Measurements from ENCODE around the gene ZBTB20. TPM values are rescaled to one million over a fixed set of nuclear protein-coding genes. Genes with fewer than 3 reads are reported as not detected.

The ZBTB20 gene
- total RNA-seq, 1 experiment from 2014 or later, result 3.7 TPM

DNA sequence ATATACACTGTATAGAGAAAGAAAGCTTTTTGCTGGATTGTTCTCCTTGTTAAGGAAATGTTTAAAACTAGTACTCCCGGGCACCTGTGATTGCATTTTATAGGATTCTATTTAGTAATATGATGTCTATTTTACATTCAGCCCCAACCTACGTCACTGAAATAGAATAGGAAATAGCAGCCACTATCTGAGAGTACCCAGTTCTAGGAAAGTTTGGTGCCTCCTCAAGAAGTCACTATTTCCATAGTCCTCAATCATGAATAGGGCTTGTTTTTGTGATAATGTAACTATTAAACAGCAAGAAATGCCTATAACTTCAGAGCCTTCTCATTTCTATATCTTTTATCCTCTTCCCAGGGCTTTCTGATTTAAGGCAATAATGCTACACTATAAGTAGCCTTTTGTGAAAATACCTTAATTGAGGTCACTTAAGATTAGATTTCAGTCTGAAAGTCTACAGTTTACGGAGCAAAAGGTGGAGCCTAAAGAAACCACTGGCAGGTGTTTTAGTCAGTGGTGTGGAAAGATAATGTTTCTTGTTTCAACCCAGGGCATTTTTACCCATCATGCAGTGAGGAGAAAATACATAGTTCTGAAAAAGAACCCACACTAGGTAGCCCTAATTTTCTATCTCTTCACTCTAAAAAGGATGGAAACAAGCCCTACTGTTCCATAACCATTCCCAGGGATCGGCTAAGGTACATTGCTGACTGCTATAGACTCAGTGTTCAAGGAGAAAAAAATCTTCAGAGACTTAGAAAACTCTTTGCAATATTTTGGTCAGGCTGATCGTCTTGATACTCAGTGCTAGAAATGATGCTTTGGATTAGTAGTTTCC is 814.5 kb downstream of the ZBTB20 start:
- no peaks in the 10 kb centered on the region for H3K9me3 ChIP-seq (ENCODE audit: low read length)
- no peaks in the 10 kb centered on the region for H3K9me2 ChIP-seq (replicated peaks; ENCODE audit: low read length)
- H3K4me2 ChIP-seq (ENCODE audit: low read length), result no peak overlapping the region
- no peaks in the 10 kb centered on the region for H3K36me3 ChIP-seq (ENCODE audit: low read depth, low read length)
- no peak overlapping the region for H2AFZ ChIP-seq (ENCODE audit: low read length)
- no peaks in the 10 kb centered on the region for H3K27me3 ChIP-seq (ENCODE audit: low read length)
- no peak for ATAC-seq
- TF ChIP-seq CTCF (conservative IDR thresholded peaks at IDR 0.05; ENCODE audit: low read depth, low read length) (no peak), EZH2 (IDR thresholded peaks at IDR 0.05; ENCODE audit: low read length, unreplicated experiment) (no peak), EZH2phosphoT487 (IDR thresholded peaks at IDR 0.05; ENCODE audit: borderline replicate concordance, low read length) (no peak)
- no peak overlapping the region for H3K27ac ChIP-seq (ENCODE audit: low read length)
- H3F3A ChIP-seq (ENCODE audit: low read length, unreplicated experiment), result no peaks in the 10 kb centered on the region
- no peaks in the 10 kb centered on the region for H4K20me1 ChIP-seq (ENCODE audit: low read length)
- H3K79me2 ChIP-seq (ENCODE audit: low read length), result no peaks in the 10 kb centered on the region
- no peak overlapping the region for H3K4me3 ChIP-seq (ENCODE audit: low read length)
- no peaks in the 10 kb centered on the region for H3K4me1 ChIP-seq (ENCODE audit: insufficient read depth, low read length)
- no peak for DNase-seq
- CTCF ChIA-PET, result no interaction called here
- H3K9ac ChIP-seq (ENCODE audit: low read length), result no peak overlapping the region
- BruUV-seq (replicated peaks), result no TSS peak
- intact Hi-C loops (cut with micrococcal nuclease), result no loop called here
- POLR2A ChIA-PET (ENCODE audit: unreplicated experiment), result no interaction called here

DNA sequence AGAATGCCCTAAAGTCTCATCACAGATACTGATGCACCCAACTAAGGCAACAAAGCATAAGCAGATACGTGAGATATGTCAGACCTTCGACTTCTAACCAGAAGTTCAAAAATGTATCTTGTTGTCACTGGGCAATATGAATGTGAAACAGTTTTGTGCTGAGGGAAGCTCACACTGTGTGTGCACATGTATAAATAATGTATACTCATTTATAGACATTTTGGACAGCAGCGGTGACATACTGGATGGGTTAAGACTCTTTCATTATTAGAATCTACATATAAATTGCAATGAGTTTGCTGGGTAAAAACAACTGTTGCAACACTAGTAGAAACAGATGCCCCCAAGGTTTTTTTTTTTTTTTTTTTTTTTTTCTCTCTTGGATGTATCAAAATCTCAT is 815.4 kb downstream of the ZBTB20 start:
- POLR2A ChIA-PET (ENCODE audit: unreplicated experiment), result no interaction called here
- Histone ChIP-seq H3K4me1 (ENCODE audit: insufficient read depth, low read length) (no peaks in the 10 kb centered on the region), H3K36me3 (ENCODE audit: low read depth, low read length) (no peaks in the 10 kb centered on the region), H4K20me1 (ENCODE audit: low read length) (no peaks in the 10 kb centered on the region), H3K9me3 (ENCODE audit: low read length) (no peaks in the 10 kb centered on the region), H3K27me3 (ENCODE audit: low read length) (0 out of 2 replicates have a peak, but pooled peaks cover 2% of the 10 kb centered on the region), H3K79me2 (ENCODE audit: low read length) (no peaks in the 10 kb centered on the region), H3K9ac (ENCODE audit: low read length) (no peak overlapping the region), H3F3A (ENCODE audit: low read length, unreplicated experiment) (no peaks in the 10 kb centered on the region), H3K4me2 (ENCODE audit: low read length) (no peak overlapping the region), H3K9me2 (replicated peaks; ENCODE audit: low read length) (no peaks in the 10 kb centered on the region), H2AFZ (ENCODE audit: low read length) (no peak overlapping the region), H3K27ac (ENCODE audit: low read length) (no peak overlapping the region), H3K4me3 (ENCODE audit: low read length) (no peak overlapping the region)
- BruUV-seq (replicated peaks), result no TSS peak
- TF ChIP-seq CTCF (conservative IDR thresholded peaks at IDR 0.05; ENCODE audit: low read depth, low read length), result no peak
- no peak for TF ChIP-seq EZH2phosphoT487 (IDR thresholded peaks at IDR 0.05; ENCODE audit: borderline replicate concordance, low read length)
- TF ChIP-seq EZH2 (IDR thresholded peaks at IDR 0.05; ENCODE audit: low read length, unreplicated experiment), result no peak
- intact Hi-C loops (cut with micrococcal nuclease), result no loop called here
- ATAC-seq (no peak), DNase-seq (no peak)
- CTCF ChIA-PET, result no interaction called here

GRCh38 chr3:114331007-114331406 is 816.1 kb downstream of the ZBTB20 start:
- Histone ChIP-seq H3F3A (ENCODE audit: low read length, unreplicated experiment) (no peaks in the 10 kb centered on the region), H3K4me2 (ENCODE audit: low read length) (no peak overlapping the region), H3K4me1 (ENCODE audit: insufficient read depth, low read length) (no peaks in the 10 kb centered on the region), H2AFZ (ENCODE audit: low read length) (no peak overlapping the region), H3K9ac (ENCODE audit: low read length) (no peak overlapping the region), H3K79me2 (ENCODE audit: low read length) (no peaks in the 10 kb centered on the region), H3K27me3 (ENCODE audit: low read length) (0 out of 2 replicates have a peak, but pooled peaks cover 5% of the 10 kb centered on the region), H3K9me2 (replicated peaks; ENCODE audit: low read length) (no peaks in the 10 kb centered on the region), H4K20me1 (ENCODE audit: low read length) (no peaks in the 10 kb centered on the region), H3K27ac (ENCODE audit: low read length) (no peak overlapping the region), H3K36me3 (ENCODE audit: low read depth, low read length) (no peaks in the 10 kb centered on the region), H3K4me3 (ENCODE audit: low read length) (no peak overlapping the region), H3K9me3 (ENCODE audit: low read length) (no peaks in the 10 kb centered on the region)
- TF ChIP-seq EZH2 (IDR thresholded peaks at IDR 0.05; ENCODE audit: low read length, unreplicated experiment), result no peak
- no peak for TF ChIP-seq CTCF (conservative IDR thresholded peaks at IDR 0.05; ENCODE audit: low read depth, low read length)
- TF ChIP-seq EZH2phosphoT487 (IDR thresholded peaks at IDR 0.05; ENCODE audit: borderline replicate concordance, low read length), result no peak
- DNase-seq (no peak), ATAC-seq (no peak)
- ChIA-PET POLR2A (ENCODE audit: unreplicated experiment) (no interaction called here), CTCF (no interaction called here)
- intact Hi-C loops (cut with micrococcal nuclease), result no loop called here
- BruUV-seq (replicated peaks), result no TSS peak

Measured in PC-3 (cell line).